Occipital lobe (tissue), 2 donors: ENCODE data around the gene PRLR. TPM values are rescaled to one million over a fixed set of nuclear protein-coding genes. Genes with fewer than 3 reads are reported as not detected.

Experiments
- DNase-seq: peaks from one replicate; lab custom pipeline; 2025; lab: John Stamatoyannopoulos, UW
- total RNA-seq: library from RNA; depleted of rRNA; stranded (reverse); fragments of >200 nt; gene quantifications from one replicate; pipeline ENCODE4 v1.2.3, GENCODE V29; 2014

PRLR gene
- total RNA-seq, 1 donor from 2014 or later: 3.3 TPM

DNA sequence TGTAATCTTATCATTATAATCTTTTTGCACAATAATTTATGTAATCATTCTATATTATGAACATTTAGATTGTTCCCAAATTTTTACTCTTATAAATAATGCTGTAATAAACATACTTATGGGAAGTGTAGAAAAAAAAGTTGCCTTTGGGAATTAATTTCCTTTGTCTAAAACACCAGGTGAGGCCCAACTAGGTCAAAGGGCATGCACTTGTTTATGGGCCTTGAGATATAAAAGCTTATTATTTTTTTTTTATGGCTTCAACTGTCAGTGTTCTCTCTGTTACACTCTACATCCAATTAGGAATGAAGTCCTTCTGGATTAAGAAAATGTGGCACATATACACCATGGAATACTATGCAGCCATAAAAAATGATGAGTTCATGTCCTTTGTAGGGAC lies 6.5 kb upstream of the PRLR start:
- DNase-seq: no peak

DNA sequence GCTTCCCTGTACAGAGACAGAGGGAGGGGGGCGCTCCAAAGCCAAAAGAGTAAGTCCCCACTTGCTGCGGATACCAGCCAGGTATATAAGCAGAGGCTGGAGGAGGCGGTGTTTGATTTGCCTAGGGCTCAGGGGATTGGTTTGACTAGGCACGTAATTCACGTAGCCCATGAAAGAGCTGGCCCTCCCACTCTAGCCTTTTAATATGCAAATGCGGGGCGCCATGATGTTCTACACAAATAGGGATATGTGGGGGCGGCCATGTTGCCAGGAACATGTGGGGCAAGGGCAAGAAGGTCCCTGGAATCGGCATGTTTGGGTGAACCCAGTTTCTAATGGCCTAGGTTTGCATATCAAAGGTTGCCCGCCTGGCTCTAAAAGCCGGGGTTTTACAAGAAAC lies 3.3 kb upstream of the PRLR start:
- DNase-seq: no peak

DNA sequence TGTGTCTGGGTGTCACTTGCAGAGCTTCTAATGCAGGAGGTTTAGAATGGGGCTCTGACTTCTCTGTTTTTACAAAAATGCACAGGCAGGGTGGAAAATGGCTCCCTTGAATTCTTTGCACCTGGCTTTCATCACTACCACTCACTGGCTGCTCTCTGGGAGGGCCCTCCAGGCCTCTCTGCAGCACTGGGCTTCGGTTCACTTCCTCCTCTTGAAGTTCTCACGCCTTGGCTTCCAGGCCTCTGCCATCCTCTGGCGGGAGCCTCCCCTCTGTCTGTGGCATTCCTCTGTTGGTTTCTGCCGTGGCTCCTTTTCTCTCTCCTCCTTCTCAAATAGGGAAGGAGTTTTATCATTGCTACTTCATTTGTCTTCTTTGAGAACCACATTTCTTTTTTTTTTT lies 2.8 kb upstream of the PRLR start:
- no peak for DNase-seq

DNA sequence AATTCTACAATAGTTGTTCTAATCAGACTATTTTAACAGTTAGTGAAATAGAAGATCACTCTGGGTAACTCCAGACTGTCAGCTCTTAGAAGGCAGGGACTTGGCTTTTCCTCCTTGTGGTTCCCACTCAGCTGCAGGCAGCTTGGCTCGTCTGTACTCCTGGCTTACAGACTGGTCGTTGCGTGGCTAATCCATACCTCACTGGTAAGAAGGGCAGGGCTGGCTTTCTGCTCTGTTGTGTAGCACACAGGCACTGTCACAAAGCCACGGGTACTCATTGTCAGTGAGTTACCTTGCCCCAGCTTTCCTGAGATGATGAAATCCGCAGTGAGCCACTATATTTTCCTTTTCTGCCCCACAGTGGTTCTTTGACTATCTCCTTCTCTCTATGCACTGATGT lies 1.8 kb upstream of the PRLR start:
- no peak for DNase-seq

DNA sequence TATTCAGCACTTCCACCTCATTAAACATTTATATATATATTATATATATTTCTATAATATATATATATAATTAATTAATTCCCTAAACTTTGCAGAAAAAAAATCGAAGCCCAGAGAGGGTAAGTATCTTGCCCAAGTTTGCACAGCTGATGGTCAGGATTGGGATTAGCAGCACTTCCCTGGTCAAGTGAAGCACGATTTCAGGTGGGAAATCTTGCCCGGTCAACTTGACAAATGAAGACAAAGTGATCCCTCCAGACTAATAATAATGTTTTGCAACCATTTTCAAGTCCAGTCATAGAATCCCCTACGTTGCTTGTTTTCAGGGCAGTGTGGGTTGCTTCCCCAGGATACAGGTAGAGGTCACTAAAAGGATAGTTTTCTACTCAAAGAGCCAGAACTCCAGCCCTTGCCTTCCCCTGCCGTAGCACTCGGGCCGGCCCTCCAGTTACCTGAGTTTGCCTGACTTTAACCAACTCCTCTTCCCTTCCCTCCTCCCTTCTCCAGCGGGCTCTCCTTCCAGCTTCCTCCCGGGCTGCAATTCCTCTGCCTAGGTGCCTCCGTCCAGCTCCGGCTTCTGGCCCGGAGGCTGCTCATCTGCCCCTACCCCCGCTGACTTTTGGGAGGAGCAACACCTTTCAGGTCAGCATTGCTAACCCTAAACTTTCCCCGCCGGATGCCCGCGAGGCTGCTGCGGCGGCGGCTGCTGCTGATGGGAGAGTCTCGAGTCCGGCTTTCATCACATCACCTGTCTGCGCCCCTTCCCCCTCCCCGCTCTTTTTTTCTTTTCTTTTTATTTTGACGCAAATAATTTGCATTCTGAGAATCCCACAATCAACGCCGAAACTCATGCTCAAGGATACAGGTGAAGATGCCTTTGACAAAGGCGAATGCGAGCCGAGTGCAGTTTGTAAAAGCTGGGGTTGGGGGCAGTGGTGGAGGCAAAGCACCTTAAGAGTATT lies 930 bp downstream of the PRLR start:
- no peak for DNase-seq

DNA sequence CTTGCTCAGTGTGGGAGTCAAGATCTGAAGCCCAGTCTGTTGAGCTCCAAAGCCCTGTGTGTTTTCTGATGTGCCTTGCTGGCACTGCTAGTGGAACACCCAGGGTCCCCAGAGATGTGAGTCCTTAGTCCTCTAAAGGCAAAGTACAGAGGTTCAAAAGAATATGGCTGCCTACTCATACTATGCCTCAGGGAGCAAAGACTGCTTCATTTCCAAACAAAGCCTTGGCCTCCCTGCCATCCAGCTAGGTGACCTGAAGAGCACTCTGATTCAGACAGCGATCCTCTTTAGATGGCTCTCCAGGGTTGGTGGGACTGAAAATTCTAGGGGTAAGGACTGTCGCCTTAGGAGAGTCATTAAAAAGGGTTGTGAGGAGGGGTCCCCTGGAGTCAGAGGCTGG lies 2.0 kb downstream of the PRLR start:
- DNase-seq: no peak

DNA sequence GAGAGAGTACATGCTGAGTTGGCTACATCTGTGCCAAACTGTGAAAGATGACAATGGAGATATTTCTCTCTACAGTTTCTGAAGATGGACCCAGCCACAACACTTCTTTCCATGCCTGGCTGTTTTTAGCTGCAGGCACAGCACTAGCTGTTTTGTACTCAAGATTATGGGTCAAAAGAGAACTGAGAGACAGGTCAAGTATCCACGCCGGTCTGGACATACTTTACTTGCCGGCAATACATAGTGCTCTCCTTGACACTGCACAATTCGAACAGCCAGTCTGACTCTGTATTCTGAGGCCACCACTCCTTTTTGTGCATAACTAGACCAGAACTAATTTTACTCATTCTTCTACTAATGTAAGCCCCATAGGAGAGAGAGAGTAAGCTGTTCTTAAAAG lies 2.6 kb downstream of the PRLR start:
- no peak for DNase-seq

DNA sequence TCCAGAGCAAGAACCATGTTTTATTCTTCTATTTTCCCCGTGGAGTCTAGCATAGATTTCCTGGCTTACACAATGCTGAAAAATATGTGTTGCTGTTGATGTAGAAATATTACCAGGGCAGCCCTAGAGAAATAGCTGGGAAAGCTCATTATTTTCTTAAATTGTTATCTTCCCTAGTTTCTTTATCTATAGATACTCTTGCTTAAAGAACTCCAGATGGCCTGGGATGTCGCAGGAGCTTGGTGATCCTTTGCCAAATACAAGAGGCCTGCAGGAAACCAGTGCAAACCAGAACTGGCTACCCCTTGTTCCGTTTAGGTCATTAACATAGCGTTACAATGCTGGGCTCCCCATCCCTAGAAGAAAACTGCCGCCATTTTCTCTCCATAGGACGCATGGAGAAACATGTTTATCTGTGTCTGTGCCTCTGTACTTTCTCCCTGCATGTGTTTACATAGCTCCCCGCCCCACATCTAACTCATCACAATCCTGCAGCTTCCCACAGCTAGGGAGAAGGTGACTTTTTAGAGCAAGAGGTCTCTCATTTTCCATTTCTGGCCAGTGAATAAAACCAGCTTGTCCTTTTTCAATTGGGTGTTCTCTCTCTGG lies 6.4 kb downstream of the PRLR start:
- DNase-seq: no peak

DNA sequence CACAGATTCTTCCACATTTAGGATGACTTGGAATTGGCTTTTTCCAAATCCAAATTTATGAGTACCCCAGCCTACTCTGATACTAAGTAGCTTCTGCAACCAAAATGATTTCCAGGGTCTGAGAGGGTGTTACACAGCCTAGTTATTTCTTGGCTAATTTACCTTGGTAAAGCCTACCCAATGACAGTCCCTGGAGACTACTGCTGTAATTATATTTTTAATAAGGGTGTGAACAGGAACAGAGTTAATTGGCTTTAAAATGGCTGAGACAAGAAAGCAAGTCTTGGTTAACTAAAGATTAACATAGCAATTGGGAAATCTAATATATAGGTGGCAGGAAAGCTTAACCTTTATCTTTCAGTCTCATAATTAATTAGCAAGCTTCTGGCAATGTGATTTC lies 9.3 kb downstream of the PRLR start:
- DNase-seq: no peak

DNA sequence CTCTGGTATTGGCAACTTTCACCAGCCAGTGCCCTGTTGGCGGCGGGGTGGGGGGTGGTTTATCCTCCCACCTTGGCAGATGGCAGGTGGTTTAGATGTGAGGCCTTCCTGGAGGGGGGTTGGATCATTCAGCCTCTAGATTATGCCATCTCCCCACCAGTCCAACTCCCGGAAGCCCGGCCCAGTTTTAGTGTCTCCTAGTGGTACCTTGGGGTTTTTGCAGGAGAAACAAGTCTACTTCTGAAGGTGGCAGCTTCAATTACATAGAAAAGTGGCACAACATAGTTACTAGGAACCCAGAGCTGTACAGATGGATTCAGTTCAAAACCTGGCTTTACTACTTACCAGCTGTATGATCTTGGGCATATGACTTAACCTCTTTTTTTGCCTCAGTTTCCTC lies 11.3 kb downstream of the PRLR start:
- DNase-seq: no peak

DNA sequence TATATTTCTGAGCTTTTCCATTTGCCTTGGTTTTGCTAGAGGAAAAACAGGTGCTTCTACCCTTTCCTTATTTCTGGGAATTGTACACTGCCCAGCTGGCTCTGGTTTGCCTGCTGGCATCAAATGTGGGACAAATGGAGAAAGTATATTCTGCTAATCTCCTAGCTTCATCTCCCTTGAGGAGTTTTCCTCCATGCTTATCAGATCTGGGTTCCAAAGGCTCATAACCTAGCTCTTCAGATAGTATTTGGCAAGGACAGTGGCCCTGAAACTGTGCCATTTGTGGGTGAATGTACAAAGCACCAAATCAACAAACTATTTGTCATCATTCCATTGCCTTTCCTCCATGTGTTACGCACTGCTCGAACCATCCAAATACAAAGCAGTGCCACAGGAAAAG lies 16.2 kb downstream of the PRLR start:
- no peak for DNase-seq

DNA sequence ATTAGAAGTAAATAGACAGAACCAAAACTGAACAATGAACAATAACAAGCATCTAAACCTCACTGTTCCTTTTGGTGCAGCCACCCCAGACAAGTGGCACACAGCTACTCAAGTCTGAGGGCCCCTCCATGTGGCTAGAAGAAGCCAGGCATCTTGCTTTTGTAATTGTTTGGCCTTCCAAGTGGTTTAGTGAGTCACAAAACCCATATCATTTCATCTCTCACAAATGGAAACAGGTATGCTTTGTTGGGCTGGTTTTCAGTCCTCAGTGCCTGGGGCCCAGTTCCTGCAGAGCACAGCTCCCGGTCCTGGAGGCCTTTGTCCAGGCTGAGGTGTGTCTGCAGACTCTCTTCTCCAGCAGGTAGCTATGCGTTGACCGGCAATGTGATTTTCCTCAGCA lies 16.7 kb downstream of the PRLR start:
- no peak for DNase-seq

DNA sequence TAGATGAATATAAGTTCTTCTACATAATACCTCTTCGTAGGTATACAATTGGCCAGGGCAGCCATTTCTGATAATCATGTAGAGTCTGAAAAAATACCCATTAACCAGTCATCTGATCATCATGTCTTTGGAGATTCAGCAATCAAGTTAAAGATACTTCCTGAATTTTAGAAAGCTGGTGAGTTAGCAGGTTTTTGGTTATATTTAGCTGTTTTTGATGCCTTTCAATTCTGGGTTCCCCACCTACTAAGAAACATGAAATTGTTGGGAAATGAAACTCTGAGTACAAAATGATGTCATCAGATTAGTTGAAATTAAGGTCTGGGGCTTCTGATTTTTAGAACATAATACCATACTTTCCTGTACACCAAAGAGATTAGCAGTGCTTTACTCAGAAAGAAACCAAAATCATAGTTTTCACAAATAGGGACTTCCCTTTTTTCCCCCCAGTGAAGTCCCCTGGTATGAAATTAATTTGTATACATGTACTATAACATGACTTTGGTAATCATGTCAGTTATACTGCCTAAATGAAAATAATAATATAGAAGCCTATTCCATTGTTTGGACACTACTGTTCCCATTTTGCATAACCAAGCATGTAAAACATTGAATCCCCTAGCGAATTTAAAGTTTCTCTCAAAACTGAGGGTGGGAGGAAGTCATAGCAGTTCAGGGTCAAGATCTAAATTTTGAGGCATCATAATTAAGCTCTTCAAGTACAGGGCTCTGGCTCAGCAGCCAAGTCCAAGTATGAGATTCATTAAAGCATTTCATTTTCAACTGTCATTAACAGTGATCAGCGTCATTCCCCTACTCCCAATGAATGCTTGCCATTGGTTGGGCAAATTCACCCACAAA lies 17.9 kb downstream of the PRLR start:
- DNase-seq: no peak

DNA sequence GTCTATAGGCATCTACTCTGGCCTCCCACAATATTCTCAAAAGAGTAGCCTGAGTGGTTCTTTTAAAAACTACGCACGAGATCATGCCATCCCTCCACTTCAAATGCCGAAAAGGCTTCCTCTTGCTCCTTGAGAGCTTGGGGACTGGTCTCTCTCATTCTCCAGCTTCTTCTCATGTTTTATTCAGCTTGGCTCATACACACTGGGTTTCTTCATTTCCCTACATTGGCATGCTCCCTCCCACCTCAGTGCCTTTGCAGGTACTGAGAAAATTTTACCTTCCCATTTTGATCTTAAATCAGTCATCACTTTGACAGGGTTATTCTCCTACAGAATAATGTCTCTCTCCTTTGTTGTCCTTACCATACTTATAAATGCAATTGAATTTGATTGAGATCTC lies 20.4 kb downstream of the PRLR start:
- DNase-seq: no peak

DNA sequence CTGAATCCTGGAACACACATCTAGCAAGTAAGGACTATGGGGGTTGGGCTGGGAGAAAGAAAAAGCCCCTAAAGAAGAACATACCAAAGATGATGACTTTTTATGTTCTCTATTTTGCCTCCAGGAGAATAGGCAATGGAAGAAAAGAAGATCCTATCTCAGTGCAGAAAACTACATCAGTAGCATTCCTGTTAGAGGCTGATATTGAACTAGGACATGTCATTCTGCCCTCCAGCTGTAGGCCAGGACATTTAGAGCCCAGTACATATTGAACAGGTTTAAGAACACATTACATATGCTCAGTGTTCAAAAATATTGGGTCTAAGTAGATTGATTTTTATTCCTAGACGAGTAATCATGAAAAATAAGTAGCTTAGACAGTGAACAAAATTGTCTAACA lies 24.7 kb downstream of the PRLR start:
- no peak for DNase-seq

DNA sequence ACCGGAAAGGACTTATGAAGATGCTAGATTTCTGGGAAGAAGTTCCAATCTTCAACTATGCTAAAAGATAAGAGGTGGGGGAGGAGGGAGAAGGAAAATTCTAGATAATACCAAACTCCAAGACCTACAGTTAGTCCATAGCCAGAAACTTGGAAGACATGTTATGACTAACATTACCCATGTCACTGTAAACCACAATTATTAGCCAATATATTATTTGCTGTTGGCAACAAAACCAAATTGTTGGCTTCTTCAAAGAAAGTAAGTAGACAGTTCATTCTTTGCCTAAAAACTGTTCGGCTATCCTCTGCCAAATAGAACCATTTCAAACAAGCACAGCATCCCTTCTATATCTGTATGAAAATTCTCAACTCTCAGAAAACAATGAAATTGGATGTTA lies 25.1 kb downstream of the PRLR start:
- no peak for DNase-seq

DNA sequence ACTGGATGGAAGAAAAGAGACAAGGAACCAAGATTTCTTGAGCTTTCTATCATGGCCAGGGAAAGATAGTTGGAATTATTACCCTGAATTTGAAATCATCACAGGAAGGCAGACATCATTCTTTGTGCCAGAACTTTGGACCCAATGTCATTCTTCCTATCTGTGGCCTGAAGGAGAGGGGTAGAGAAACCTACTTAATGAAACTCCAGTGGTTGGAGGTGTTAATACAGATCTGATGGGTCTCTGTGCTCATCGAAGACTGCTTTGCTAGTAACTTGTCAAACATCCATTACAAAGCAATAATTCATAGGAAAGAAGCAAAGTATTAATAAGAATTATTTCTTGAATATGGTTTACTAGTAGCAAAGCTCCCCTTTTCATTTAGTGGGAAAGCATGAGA lies 26.9 kb downstream of the PRLR start:
- DNase-seq: no peak

DNA sequence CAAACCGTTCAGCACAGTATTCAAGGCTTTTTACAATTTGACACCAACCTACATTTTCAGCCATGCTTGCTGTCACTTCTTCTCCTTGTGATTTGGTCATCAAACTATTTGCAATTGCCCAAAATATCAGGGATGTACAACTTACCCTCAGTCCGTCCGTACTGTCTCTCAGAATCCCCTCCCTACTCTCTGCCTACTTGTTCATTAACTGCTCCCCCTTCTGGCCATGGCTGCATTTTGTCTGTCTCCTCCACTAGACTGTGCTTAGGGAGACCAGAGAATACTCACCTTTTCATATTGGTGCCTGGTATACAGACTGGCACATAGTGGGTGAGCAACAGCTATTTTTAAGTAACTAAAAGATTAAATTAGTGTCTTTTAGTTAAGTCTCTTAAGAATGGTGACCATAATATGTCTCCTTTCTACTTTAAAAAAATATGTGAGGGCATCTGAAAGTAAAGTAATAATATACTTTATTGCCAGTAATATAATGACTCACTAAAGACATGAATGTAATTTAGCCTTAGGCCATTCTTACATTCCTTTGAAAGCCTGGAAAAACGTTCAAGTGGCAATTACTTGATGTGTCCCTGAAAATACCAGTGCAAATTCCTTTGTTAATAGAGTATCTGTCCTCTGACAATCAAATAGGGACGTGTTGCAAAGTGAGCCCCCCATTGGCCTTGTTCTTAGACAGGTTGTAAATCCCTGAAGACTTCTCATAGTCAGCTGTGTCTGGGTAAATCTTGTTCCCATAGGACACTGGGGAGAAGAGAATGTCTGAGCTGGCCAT lies 27.8 kb downstream of the PRLR start:
- no peak for DNase-seq

DNA sequence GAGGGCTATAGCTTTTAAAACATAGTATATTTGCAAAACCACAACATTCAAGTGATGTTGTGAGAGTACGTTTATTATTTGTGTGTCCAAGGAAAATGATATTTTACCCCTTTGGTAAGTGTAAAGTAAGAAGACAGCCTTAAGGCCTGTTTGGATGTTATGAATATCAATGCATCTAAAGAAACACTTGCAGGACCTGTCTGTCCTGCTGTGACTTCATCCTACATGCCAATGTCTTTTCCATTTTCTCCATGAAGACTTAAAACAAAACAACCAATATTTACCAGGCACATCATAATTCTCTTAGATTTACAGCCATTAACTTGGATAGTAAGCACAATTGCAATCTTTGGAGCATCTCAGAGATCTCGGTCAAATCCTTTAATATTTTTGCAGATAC lies 29.0 kb downstream of the PRLR start:
- DNase-seq: no peak

DNA sequence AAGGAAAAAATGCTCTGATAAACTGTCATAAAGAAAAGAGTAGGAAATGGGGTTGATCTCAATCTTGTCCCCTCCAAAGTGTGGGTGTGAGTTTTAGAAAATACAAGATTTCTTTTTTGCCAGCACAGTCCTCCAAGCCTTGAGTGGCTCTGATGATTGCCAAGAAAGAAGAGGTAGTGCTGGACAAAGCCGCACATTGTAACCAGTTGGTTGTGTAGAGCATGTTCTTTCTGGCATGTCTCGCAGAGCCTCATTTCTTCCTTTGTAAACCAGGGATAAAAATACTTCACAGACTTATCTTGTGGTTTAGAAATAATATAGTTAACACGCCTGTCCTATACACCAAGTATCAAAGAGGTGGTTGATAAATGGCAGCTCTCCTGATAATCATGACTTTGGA lies 30.4 kb downstream of the PRLR start:
- DNase-seq: no peak

DNA sequence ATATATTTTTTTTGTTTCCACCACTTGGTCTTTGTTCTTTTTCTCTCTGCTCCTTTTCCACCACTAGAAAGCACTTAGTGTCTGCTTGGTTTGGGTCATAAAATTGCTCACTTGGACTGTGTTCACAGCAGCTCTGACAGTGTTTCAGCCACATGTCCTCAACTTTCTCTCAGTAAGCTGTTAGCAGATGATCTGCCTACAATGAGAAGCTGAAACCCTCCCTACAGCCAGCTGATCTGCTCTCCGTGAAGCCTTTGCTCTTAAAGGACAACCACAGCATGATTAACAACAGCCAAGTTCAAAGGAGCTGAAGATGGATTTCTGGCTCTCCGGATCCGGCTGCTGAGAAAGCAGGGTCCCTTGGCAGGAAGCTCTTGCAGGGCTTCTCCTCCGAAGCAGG lies 31.6 kb downstream of the PRLR start:
- no peak for DNase-seq
